ENCODE data around the gene SLC30A5.
"Not testable (repeated sequence)": the region's sequence is repeated elsewhere in the genome, so short reads cannot be mapped to it uniquely, and the experiment has no call there.

Gene SLC30A5

DNA sequence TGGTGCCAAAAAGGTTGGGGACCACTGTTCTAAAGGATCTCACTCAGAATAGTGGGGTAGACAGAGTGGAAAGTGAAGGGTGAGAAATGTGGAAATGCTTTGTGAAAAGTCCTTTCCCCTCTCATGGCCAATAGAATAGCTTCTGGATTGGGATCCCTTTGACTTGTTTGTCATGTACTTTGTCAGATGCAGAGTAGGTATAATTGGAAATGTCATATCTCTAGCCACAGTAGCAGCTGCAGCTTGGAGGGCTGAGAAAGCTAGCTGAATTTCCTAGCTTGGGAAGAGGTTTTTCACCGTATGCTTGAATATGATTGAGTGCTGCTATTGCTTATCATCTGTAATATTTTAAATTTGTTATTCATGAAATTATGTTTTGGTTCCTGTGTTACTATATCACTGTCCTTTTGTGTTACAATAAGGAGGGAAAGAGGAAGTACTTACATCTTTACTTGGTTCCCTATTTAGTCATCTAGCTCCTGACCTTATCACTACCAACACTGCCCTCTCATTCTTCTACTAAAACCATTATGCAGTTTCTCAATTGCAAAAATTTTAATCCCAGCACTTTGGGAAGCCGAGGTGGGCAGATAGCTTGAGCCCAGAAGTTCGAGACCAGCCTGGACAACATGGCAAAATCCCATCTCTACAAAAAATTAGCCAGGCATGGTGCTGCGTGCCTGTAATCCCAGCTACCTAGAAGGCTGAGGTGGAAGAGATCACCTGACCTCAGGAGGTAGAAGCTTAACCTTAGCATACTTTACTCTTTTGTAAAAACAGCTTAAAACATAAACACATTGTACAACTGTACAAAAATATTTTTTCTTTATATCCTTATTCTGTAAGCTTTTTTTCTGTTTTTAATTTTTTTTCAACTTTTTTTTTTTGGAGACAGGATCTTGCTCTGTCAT is 12.4 kb downstream of the SLC30A5 start:
- DNase-seq, result no peak

GRCh38 chr5:69108367-69108766 is 14.6 kb downstream of the SLC30A5 start:
- DNase-seq, result not testable (repeated sequence)

DNA sequence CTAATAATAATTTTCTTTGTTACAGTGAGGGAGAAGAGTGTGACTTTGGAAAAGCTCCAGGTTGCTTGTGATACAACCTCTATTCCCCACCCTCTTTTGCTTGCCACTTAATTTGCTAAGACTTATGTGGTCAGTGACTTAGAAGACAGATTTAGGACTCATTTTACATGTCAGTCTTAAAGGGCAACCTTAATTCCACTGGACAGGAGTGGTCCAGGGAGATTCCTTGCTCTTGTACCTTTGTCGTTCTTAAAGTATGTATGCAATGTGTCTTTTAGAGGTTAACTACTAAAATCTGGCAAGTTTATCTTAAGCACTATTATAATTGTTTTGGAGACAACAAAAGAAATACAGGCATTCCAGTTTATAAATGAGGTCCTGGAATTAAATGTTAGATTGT is 20.0 kb downstream of the SLC30A5 start:
- DNase-seq, result no peak

GRCh38 chr5:69115526-69115925 is 21.7 kb downstream of the SLC30A5 start:
- no peak for DNase-seq

- DNase-seq, result no peak
These were observed 35.6 kb downstream of the SLC30A5 start for GRCh38 chr5:69129413-69129812.

DNA sequence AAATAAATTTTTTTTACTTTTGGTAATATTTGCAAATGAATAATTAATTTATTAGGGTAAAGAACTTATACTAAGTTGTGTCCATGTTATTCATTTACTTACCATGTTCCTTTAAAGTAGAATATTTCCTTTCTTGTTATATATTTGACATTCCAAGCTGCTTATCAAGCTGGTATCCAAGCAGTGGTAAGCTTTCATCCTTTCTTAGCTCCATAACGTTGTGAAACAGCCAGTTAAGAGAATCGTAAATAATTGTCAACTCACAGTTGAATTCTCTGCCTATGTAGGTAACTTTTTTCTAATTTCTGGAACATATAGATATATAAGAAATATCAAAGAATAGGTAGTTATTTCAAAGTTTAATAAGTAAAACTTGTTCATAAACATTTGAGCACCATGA is 36.4 kb downstream of the SLC30A5 start:
- no peak for DNase-seq

- no peak for DNase-seq
These were observed 37.5 kb downstream of the SLC30A5 start for GRCh38 chr5:69131304-69131703.

DNA sequence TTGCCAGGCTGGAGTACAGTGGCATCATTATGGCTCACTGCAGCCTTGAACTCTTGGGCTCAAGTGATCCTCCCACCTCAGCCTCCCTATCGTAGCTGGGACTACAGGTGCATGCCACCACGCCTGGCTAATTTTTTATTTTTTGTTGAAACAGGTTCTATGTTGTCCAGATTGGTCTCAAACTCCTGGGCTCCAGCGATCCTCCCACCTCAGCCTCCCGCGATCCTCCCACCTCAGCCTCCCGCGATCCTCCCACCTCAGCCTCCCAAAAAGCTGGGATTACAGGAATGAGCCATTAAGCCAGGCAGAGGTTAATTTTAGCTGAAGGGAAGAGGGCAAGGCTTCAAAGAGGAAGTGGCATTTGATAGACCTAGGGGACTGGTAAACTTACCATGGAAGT is 40.3 kb downstream of the SLC30A5 start:
- no peak for DNase-seq

DNA sequence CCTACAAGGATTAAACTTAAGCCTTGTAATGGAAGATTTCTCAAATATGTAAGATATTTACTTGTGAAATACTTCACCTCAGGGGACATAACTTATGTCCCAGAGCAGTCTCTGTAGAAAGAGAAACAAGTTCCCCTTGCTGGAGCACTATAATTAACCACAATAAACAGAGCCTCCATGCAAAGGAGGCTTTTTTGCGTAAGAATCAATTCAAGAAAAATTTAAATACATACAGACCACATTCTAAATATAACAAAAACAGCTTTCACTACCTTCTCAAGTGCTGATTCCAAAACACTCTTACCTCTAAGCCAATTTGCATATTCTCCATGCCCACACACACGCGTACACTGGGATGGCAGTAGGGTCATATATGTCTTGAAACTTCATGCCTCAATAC is 42.5 kb downstream of the SLC30A5 start:
- DNase-seq, result no peak

DNA sequence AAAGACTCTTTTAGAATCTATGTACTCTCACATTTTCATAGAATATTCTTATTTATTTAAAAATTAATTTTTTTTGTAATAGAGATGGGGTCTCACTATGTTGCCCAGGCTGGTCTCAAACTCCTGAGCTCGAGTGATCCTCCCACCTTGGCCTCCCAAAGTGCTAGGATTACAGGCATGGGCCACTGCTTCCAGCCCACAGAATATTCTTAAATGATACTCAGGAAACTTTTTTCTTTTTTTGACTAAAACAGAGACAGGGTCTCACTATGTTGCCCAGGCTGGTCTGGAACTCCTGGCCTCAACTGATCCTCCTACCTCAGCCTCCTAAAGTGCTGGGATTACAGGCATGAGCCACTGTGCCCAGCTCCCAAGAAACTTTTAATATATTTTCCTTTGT is 43.4 kb downstream of the SLC30A5 start:
- not testable (repeated sequence) for DNase-seq

GRCh38 chr5:69137807-69138206 is 44.0 kb downstream of the SLC30A5 start:
- no peak for DNase-seq

DNA sequence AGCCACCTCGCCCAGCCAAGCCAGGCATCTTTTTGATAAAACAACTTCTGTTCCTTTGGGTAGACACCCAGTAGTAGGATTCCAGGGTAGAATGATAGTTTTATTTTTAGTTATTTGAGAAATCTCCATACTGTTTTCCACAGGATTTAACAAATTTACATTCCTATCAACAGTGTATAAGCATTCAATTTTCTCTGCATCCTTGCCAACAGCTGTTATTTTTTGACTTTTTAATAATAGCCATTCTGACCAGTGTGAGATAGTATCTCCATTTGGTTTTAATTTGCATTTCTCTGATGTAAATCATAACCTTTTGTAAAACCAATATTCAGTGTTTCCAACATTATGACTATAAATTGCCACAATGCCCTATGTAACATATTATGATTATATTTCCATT is 45.0 kb downstream of the SLC30A5 start:
- no peak for DNase-seq

- DNase-seq, result not testable (repeated sequence)
These were observed 46.4 kb downstream of the SLC30A5 start for GRCh38 chr5:69140239-69140638.

- DNase-seq, result no peak
These were observed 47.0 kb downstream of the SLC30A5 start for GRCh38 chr5:69140827-69141226.

GRCh38 chr5:69148576-69148975 is 54.8 kb downstream of the SLC30A5 start:
- not testable (repeated sequence) for DNase-seq

DNA sequence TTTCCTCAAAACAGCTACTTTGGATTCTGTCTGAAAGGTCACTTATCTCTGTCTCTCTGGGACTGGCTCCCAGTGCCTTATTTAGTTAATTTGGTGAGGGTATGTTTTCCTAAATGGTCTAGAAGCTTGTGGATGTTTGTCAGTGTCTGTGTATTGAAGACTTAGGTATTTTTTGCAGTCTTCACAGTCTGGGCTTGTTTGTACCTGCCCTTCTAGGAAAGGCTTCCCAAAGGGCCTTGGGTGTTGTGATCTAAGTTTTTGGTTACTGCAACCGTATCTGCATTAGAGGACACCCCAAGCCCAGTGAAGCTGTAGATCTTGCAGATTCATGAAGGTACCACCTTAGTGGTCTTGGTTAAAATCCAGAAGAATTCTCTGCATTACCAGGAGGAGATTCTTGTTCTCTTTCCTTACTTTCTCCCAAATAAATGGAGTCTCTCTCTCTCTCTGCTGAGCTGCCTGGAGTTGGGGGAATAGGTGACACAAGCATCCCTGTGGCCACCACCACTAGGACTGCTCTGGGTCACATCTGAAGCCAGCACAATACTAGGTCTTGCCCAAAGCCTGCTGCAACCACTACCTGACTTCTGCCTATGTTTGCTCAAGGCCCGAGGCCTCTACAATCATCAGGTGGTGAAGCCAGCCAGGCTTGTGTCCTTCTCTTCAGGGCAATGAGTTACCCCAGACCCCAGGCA is 55.3 kb downstream of the SLC30A5 start:
- DNase-seq, result no peak

DNA sequence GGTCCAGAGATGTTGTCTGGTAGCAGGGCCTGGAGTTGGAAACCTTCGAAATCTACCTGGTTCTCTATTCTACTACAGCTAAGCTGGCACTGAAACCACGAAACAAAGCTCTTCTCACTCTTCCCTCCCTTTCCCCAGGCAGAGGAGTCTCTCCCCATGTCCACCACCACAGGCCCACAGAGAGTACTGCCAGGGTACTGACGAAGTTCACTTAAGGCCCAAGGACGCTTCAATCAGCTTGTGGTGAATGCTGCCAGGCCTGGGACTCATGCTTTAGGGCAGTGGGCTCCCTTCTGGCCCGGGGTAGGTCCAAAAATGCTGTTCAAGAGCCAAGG is 55.8 kb downstream of the SLC30A5 start:
- no peak for DNase-seq

GRCh38 chr5:69152731-69153130 is 58.9 kb downstream of the SLC30A5 start:
- no peak for DNase-seq

- DNase-seq, result no peak
These were observed 62.6 kb downstream of the SLC30A5 start for GRCh38 chr5:69156456-69156855.

DNA sequence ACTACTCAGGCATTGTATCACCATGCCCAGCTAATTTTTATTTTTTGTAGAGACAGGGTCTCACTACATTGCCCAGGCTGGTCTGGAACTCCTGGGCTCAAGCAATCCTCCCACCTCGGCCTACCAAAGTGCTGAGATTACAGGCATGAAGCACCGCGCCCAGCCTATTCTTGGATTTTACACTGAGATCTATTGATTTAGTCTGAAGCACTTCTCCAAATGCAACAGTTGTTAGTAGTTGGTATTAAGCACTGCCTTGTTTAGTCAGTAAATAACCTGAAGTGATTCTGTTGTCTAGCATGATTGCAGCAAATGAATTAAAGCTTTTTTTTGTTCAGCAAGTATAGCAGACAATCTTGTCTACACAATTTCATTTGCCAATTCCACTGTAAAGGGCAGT is 64.2 kb downstream of the SLC30A5 start:
- DNase-seq, result no peak

DNA sequence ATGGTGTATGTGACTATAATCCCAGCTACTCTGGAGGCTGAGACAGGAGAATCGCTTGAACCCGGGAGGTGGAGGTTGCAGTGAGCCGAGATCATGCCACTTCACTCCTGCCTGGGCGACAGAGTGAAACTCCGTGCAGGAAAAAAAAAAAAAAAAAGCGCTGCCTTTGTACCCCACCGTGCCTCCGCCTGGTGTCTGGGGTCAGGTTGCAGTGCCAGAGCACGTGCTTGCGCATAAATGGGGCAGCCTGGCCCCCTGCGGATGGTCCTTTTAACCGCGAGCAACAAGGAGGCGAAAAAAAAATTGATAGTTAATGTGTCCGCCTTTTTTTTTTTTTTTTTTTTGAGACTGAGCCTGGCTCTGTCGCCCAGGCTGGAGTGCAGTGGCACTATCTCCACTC is 66.8 kb downstream of the SLC30A5 start:
- no peak for DNase-seq

- peak; percentile 95 for DNase-seq
These were observed 73.1 kb downstream of the SLC30A5 start, which contains the start of gene CCNB1 for GRCh38 chr5:69166686-69167492. CCNB1 (plus strand) TSS chr5:69167150; CDS start chr5:69167263, 113 bp downstream.

GRCh38 chr5:69167493-69167855 is 73.7 kb downstream of the SLC30A5 start:
- no peak for DNase-seq

All from effector CD8-positive, alpha-beta T cell (primary cell).